A549 treated with DMSO at 1 μM for 4 hours (cell line): ENCODE measurements around the gene CCDC38. TPM values are rescaled to one million over a fixed set of nuclear protein-coding genes. Genes with fewer than 3 reads are reported as not detected.

Experiments used
- total RNA-seq: library from RNA; stranded (reverse); fragments of 200-300 nt; extraction: Qiagen RNA extraction; gene quantifications from 5 replicates; pipeline ENCODE4 v1.2.3, GENCODE V29; 2022; ENCODE audit warnings: low read depth

CCDC38 gene
- total RNA-seq, result 0.09 to 0.24 TPM (median 0.19 TPM) in 4 of 5 replicates, not detected in the other

DNA sequence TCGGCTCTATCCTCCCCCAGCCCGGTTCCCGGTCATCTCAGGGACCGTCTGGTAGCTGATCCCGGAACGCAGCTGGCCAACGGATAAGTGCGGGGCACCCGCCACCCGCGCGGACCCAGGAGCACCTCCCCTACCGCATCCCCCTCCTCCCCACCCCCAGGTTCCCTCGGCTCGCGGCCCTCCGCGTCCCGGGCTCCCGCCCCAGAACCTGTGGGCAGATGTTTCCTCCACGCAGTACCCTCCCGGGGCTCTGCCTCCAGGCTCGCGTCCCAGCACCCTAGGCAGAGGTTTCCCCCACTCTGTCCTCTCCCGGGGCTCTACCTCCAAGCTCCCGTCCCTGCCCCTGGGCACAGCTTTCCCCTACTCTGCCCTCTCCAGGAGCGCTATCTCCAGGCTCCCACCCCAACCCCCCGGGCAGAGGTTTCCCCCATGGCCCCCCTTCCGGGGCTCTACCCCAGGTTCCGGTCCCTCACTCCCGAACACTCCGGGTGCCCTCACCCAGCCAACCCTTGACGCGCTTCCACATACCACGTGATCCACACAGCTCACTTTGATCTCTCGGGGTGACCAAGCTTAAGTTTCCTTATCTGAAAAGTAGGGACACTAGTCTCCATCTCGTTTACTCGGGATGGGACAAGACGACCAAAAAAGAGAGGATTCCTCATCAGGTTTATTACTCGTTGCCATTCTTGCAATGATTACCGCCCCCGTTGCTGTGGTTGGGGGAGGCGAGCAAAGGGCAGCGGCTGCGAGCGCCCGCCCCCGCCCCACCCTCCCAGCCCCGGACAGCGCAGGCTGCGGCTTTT, at the start of gene CCDC38:
CCDC38 (minus strand) TSS at position 91 of the 806 bp plus-strand sequence. CDS start 6,105 bp downstream, outside the sequence.

DNA sequence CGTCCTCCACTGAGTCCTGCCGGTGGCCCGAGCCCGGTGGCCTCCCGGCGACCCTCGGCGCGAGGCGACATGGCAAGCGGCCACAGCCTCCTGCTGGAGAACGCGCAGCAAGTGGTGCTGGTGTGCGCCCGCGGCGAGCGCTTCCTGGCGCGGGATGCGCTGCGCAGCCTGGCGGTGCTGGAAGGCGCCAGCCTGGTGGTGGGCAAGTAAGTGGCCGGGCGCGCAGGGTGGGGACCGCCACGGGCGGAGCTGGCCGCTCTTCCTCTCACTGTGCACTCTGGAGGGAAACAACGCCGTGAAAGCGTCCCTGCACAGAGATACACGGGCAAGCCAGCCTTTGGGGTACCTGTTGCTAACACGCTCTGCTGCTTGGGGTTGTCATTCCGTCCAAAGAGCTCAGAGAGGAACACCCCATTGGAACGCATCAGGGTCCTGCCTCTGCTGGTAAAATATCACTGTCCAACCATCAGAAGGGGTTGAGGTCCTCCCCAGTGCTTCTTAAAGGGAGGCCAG, 972 bp upstream of the CCDC38 start, which contains the start of gene AMDHD1:
AMDHD1 (plus strand) TSS at position 2 of the 513 bp plus-strand sequence; CDS start at position 70, 68 bp downstream.

DNA sequence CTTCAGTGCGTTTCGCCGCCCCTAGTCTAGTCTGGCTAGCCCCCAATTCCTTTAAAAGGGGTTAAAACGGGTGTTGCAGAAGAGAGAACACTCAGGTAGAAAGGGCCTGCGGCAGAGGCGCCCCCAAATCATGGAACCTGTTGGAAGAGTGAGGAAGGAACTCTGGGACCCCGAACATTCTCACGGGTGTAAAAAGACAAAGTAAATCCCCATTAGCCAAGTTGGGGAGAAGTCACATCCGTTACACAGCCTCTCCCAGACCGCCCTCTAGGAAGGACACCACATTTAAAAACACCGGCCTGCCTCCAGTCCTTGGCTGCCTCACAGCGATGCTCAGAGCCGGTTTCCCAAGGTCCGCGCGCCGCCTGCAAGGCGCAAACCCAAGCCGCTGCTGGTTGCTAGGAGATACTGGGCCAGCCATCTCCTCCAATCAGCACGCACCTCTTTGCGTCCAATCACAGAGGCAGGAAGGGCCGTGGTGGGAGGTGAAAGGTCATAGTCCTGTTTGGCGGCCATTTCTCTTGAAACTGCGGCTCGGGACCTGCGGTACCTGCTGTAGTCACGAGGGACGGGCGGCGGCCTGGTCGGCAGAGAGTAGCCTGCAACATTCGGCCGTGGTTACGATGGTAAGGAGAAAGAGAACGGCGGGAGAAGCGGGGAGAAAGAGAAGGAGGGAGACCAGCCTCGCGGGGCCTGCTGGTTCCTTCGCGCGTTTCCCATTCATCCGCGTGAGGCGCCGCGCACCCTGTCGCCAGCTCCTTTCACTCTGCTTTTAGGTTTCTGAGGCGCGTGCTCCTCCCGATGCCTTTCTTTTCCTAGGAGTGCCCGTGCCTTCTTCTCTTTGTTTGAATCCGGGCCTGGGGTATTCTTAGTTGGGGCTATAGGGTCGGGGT, 83.7 kb downstream of the CCDC38 start, which contains the start of gene SNRPF:
SNRPF (plus strand) TSS at position 502 of the 893 bp plus-strand sequence; CDS start at position 624, 122 bp downstream.

Other genes starting within 250 kb of the CCDC38 start
- gene NTN4, start 151.8 kb downstream of the CCDC38 start, total RNA-seq, result 44.2 to 59.8 TPM (median 53.3 TPM) in 5 replicates
- gene SNRPF, start 83.7 kb downstream of the CCDC38 start, total RNA-seq, result 112 to 154 TPM (median 119 TPM) in 5 replicates
- gene AMDHD1, start 717 bp upstream of the CCDC38 start, total RNA-seq, result 1.9 to 3.4 TPM (median 2.4 TPM) in 5 replicates
- gene HAL, start 53.7 kb upstream of the CCDC38 start, total RNA-seq, result 0.10 to 0.37 TPM (median 0.19 TPM) in 5 replicates
- gene LTA4H, start 93.0 kb upstream of the CCDC38 start, total RNA-seq, result 95.2 to 110 TPM (median 108 TPM) in 5 replicates